Tibial nerve (tissue), 4 donors: ENCODE data around the gene UMAD1.

Source experiments
- EP300 ChIP-seq, 2 donors: sonication (generic); formaldehyde crosslinking; IDR thresholded peaks; one replicate each; pipeline ENCODE4 v1.6.1; 2017; ENCODE audit warnings: antibody characterized with exemption in 2 of 2, mild to moderate bottlenecking in 1 of 2
- TF ChIP-seq, protein P1 (sequence below), 5 experiments: fragments of 200-600 bp in 3 of 5; fragments of 450-650 bp in 2 of 5; sonication (generic) in 3 of 5; IDR thresholded peaks; one replicate each; pipeline ENCODE4 v1.5.1; 2016 to 2019; ENCODE audit warnings: antibody characterized with exemption in 5 of 5, mild to moderate bottlenecking in 3 of 5, moderate library complexity in 2 of 5

GRCh38 chr7:7696458-7697119 is 56.0 kb downstream of the UMAD1 start:
- TF ChIP-seq, protein P1, sequence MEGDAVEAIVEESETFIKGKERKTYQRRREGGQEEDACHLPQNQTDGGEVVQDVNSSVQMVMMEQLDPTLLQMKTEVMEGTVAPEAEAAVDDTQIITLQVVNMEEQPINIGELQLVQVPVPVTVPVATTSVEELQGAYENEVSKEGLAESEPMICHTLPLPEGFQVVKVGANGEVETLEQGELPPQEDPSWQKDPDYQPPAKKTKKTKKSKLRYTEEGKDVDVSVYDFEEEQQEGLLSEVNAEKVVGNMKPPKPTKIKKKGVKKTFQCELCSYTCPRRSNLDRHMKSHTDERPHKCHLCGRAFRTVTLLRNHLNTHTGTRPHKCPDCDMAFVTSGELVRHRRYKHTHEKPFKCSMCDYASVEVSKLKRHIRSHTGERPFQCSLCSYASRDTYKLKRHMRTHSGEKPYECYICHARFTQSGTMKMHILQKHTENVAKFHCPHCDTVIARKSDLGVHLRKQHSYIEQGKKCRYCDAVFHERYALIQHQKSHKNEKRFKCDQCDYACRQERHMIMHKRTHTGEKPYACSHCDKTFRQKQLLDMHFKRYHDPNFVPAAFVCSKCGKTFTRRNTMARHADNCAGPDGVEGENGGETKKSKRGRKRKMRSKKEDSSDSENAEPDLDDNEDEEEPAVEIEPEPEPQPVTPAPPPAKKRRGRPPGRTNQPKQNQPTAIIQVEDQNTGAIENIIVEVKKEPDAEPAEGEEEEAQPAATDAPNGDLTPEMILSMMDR (IDR thresholded peaks at IDR 0.05) = no peak
- TF ChIP-seq EP300 (IDR thresholded peaks at IDR 0.05) = no peak
